Activated T-cell treated with anti-CD3 and anti-CD28 coated beads for 1 hour (primary cell): Measurements from ENCODE around the gene MGAT4A.

ENCODE experiments used
- DNase-seq: peaks from one replicate; pipeline ENCODE4 v3.0.0-alpha.2; 2020; ENCODE audit warnings: low read depth

MGAT4A gene

GRCh38 chr2:98658816-98659490 lies 72.0 kb downstream of the MGAT4A start:
- no peak for DNase-seq

GRCh38 chr2:98656800-98657199 lies 74.1 kb downstream of the MGAT4A start:
- DNase-seq = no peak

- no peak for DNase-seq
These were observed 76.0 kb downstream of the MGAT4A start for GRCh38 chr2:98654699-98655495.

GRCh38 chr2:98650998-98651397 lies 79.9 kb downstream of the MGAT4A start:
- DNase-seq = no peak

- DNase-seq = no peak
These were observed 80.9 kb downstream of the MGAT4A start for GRCh38 chr2:98649992-98650375.

GRCh38 chr2:98649135-98649991 lies 81.6 kb downstream of the MGAT4A start:
- DNase-seq = peak; percentile 71

- no peak for DNase-seq
These were observed 82.5 kb downstream of the MGAT4A start for GRCh38 chr2:98648451-98648850.

GRCh38 chr2:98647636-98648035 lies 83.3 kb downstream of the MGAT4A start:
- no peak for DNase-seq

- no peak for DNase-seq
These were observed 87.3 kb downstream of the MGAT4A start for GRCh38 chr2:98643496-98644100.

- DNase-seq = no peak
These were observed 93.4 kb downstream of the MGAT4A start for GRCh38 chr2:98637401-98638147.

- DNase-seq = no peak
These were observed 96.4 kb downstream of the MGAT4A start for GRCh38 chr2:98634406-98635092.

- no peak for DNase-seq
These were observed 98.6 kb downstream of the MGAT4A start for GRCh38 chr2:98632351-98632750.

- no peak for DNase-seq
These were observed 107.3 kb downstream of the MGAT4A start for GRCh38 chr2:98623657-98624056.

GRCh38 chr2:98617149-98617548 lies 113.8 kb downstream of the MGAT4A start:
- DNase-seq = no peak

GRCh38 chr2:98615481-98615880 lies 115.5 kb downstream of the MGAT4A start:
- DNase-seq = no peak

GRCh38 chr2:98614024-98614739 lies 116.8 kb downstream of the MGAT4A start:
- DNase-seq = no peak

GRCh38 chr2:98608962-98609604 lies 121.8 kb downstream of the MGAT4A start:
- DNase-seq = no peak

GRCh38 chr2:98608116-98608961 lies 122.6 kb downstream of the MGAT4A start, which contains the start of the genes COA5 and UNC50:
COA5 (minus strand) TSS chr2:98608512; CDS start chr2:98608405, 107 bp downstream.
UNC50 (plus strand) TSS chr2:98608589; CDS start chr2:98609760, 1,171 bp downstream.
- DNase-seq = peak; percentile 83

GRCh38 chr2:98607741-98608115 lies 123.2 kb downstream of the MGAT4A start:
- DNase-seq = no peak
